ENCODE results near the gene VCAN.

VCAN gene

DNA sequence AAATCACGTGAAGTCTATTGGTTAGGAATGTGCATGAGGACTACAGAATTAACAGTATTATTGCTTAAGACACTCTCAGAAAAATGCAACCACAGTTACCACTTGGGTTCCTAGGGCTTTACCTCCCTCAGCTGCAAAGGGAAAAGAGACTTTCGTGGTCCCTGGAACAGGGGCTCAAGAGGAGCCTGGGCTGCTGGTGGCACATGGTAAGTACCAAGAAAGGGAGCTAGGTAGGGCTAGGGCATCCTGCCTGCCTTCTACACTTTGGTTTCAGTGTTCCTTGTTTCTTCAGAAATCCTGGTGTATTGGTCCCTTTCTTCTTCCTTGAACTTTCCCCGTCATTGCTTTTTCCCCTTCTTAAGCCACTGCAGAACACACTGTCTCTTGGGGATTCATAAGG lies 7.3 kb upstream of the VCAN start:
- TF ChIP-seq, protein P1, sequence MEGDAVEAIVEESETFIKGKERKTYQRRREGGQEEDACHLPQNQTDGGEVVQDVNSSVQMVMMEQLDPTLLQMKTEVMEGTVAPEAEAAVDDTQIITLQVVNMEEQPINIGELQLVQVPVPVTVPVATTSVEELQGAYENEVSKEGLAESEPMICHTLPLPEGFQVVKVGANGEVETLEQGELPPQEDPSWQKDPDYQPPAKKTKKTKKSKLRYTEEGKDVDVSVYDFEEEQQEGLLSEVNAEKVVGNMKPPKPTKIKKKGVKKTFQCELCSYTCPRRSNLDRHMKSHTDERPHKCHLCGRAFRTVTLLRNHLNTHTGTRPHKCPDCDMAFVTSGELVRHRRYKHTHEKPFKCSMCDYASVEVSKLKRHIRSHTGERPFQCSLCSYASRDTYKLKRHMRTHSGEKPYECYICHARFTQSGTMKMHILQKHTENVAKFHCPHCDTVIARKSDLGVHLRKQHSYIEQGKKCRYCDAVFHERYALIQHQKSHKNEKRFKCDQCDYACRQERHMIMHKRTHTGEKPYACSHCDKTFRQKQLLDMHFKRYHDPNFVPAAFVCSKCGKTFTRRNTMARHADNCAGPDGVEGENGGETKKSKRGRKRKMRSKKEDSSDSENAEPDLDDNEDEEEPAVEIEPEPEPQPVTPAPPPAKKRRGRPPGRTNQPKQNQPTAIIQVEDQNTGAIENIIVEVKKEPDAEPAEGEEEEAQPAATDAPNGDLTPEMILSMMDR (IDR thresholded peaks at IDR 0.05; ENCODE audit: insufficient read depth, low read depth, low read length, missing control alignments) = no peak
- H3K4me3 ChIP-seq (ENCODE audit: low read length) = no peak overlapping the region
- DNase-seq (ENCODE audit: low read depth) = no peak

DNA sequence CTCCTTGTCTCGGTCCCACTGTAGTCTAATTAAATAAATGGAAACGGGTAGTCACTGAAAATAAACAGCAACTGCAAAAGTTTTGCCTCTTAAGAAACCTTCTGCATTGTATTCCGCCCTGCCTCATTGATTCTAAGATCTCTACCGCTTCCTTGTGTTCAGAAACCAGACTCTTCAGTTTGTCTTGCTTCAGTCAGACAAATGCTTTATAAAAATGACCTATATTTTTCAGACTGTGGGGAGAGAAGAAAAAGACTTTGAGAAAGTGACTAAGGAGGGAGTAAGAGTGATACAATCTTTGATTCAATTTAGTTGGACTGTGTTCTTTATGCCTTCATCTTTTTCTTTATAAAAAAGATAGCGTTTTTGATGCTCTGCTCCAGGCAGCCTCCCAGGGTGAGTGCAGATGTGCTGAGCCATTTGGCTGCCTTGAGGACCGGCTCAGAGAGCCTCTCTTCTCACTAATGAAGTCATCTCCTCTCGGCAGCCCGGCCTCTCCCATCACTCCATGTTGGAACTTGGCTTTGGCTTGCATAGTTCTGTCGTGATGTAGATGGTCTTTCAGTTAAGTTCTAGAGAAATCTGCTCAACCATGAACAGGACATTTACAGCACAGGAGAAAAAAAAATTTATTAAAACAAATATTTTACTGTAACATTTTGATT lies 4.0 kb upstream of the VCAN start:
- DNase-seq (ENCODE audit: low read depth) = no peak
- H3K4me3 ChIP-seq (ENCODE audit: low read length) = no peak overlapping the region
- TF ChIP-seq, protein P1 (IDR thresholded peaks at IDR 0.05; ENCODE audit: insufficient read depth, low read depth, low read length, missing control alignments) = no peak

DNA sequence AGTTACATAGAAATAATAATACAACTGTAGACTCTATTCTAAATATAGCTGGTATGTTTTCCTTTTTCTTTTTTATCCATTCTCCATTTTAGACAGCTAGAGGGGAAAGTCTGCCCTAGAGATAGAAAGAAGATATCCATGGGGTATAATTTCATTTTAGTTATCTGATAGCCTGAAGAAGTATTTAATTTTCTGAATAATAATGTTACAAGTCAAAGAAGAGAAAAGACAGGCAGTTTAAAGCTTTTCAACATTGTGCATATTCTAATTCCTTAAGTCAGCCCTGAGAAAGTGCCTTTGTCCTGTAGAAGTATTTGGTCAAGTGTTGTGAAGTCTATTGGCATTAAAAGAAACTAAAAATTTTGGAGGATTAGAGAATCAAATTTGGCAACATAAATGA lies 2.5 kb upstream of the VCAN start:
- TF ChIP-seq, protein P1 (IDR thresholded peaks at IDR 0.05; ENCODE audit: insufficient read depth, low read depth, low read length, missing control alignments) = no peak
- H3K4me3 ChIP-seq (ENCODE audit: low read length) = no peak overlapping the region
- DNase-seq (ENCODE audit: low read depth) = no peak

DNA sequence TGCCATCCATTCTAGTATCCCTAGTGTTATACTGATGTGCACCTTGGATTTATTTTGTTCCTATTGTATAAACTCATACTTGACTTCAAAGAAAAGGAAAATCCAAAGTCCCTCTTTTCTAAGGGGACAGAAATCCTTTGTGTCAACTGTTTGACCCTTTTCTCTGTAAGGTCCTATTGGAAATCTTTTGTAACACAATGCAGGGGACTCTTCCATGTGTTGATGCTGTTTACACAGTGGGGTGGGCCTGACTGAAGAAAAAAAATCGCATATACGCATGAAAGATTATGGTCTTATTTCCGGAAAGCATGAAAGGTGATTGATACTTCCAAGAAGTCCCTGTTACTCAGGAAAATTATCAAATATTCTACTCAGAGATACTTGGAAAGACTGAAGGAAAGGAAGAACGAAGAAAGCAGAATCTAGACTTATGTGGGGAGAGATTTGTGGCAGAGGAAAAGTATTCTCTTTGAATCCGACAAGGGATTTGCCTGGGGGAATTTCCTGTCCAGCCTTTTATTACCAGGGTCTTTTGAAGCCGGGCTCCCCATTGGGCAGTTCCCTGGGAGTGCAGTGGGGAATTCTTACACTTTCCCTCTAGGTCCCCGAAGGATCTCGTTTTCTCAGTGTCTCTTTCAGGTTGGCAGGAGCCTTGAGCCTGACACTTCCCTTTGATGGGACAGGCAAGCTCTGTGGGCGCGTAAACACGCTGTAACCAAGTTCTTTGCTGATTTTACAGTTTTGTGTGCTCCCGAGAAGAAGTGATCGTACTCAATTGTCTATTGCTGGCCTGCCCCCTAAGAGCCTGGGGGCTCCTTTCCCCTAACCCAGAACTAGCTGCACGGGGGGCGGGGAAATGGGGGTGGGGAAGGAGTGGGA lies 779 bp upstream of the VCAN start:
- H3K4me3 ChIP-seq (ENCODE audit: low read length) = peak overlapping the region; percentile 64
- no peak for DNase-seq (ENCODE audit: low read depth)
- TF ChIP-seq, protein P1 (IDR thresholded peaks at IDR 0.05; ENCODE audit: insufficient read depth, low read depth, low read length, missing control alignments) = no peak

DNA sequence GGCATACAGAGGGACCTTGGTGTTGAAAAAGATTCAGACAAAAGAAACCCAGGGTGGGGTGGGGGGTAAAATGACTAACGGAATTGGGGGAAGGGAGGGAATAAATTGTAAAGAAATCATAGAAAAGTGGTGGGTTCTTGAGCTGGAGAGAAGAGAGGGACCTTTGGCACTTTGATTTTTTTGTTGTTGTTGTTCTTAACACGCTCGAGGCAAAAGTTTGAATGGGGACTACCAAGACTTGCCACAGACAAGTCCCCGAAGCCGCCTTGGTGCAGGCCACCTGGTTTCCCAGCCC lies 616 bp downstream of the VCAN start:
- TF ChIP-seq, protein P1 (IDR thresholded peaks at IDR 0.05; ENCODE audit: insufficient read depth, low read depth, low read length, missing control alignments) = no peak
- DNase-seq (ENCODE audit: low read depth) = peak; percentile 20
- peak overlapping the region; percentile 64 for H3K4me3 ChIP-seq (ENCODE audit: low read length)

DNA sequence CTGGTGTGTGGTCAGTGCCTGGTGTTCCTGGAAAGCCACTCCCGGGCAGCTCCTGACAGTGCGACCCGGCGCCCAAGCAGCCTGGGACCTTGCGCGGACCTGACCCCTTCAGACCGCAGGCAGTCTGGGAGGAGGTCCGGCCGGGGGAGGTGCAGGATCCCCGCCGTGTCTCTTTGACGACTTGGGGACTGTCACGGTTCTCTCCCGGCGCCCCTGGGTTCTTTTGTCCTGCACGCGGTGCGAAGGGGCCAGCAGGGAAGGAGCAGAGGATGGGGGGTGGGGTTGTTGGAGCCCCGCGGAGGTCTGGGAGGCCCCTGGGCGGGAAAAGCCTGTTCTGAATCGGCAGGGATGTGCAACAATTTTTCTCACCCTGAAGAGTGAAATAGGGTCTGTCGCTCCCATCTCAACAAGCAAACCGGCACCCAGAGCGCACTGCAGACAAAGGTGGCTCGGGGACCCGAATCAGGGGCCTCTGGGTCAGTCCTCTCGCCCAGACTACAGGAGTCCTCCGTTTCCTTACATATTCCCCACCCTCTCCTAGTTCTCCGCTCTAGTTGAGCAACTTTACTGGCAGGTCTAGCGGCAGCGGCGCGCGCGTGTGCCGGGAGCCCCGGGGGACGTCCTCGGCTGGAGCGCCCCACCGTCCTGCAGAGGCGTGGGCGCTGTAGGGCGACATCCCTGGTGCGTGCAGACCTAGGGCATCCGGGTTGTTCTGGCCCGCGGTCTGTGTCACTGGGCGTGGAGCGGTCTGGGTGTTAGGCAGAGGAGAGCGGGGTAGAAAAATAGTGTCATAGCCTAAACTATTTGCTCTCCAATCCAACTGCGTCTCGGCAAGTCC lies 1.2 kb downstream of the VCAN start:
- no peak for DNase-seq (ENCODE audit: low read depth)
- TF ChIP-seq, protein P1 (IDR thresholded peaks at IDR 0.05; ENCODE audit: insufficient read depth, low read depth, low read length, missing control alignments) = no peak
- peak overlapping the region; percentile 64 for H3K4me3 ChIP-seq (ENCODE audit: low read length)

Data from epithelial cell of esophagus (primary cell).